ENCODE measurements around the gene YBX1.

GRCh38 chr1:42682739-42683531, 717 bp downstream of the YBX1 start:
- TF ChIP-seq CTCF (IDR thresholded peaks at IDR 0.05) (no peak), POLR2A (IDR thresholded peaks at IDR 0.05) (peak in 1 of 2 donors; percentile 48)
